Measurements from ENCODE around the gene ALPK3. TPM values are rescaled to one million over a fixed set of nuclear protein-coding genes. Genes with fewer than 3 reads are reported as not detected.

ALPK3 gene
- total RNA-seq (2014; rRNA removed; shearing (Covaris generic)), result 0.11 and 0.24 TPM in 2 replicates

DNA sequence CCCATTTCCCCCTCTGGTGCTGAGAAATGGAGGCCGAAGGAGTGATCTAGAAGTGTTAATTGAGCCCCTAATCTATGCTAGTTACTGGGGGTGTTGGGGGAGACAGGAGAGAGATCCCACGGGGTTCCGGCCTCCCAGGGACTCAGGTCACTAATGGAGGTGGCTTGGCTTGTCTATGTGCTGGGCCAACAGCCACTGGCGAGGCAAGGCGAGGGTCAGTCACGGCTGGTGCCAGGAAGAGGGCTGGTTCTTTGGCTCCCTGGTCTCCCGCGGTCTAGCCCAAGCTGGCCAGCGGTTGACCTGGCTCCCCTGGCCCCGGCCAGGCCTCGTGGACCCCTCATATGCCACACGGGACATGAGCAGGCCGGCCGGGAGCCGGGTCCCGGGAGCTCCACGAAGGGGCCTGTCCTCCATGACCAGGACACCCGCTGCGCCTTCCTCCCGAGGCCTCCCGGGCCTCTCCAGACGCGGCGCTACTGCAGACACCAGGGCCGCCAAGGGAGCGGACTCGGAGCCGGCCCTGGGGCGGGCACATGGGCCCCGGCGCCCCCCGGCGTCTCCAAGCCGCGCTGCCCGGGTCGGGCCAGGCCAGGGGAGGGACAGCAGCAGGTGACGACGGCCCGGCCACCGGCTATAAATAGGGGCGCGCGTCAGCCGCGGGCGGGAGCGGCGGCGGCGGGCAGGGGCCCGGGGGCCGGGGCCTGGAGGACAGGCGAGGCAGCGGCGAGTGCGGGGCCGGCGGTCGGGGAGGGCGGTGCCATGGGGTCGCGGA is at the start of gene ALPK3:
Gene ALPK3 (plus strand): TSS at position 663 of the 772 bp plus-strand sequence. CDS start 97 bp downstream, at position 760.
- DNase-seq (ENCODE audit: low read depth), result no peak

DNA sequence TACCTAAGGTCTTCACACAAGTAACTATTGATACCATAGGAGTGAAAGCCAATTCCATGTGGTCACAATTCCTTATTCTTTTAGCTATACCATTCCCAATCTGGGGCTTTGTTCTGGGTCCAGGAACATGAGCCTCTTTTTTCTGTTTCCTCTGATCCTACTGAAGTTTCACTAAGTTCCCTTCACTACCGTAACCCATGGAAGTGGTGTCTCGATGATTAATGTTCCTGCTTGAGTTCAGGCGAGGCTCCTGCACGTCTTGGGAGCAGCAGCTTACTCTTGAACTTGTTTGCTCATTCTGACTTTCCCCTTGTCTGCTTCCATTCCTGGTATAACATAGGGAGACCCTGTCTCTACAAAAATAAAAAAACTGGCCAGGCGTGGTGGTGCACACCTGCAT is 45.1 kb upstream of the ALPK3 start:
- DNase-seq (ENCODE audit: low read depth), result no peak

- no peak for DNase-seq (ENCODE audit: low read depth)
Measured at GRCh38 chr15:84772467-84772866, 44.7 kb upstream of the ALPK3 start.

DNA sequence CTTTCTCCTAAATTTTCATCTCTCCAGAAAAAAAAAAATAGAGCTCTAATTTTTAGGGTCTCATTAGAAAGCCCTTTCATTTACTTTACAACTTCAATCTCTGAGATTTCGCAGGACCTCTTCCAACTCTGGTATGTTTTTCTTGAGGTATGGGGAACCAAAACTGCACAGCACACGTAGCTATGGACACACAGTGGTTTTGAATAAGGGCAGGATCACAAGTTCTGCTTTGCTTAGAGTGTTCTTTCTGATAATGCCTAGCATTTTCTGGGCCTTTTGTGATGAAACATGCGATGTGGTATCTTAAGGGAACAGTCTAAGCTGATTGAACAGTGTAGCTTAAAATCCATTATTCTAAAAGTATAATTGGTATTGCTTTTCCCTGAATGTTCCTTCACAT is 43.4 kb upstream of the ALPK3 start:
- DNase-seq (ENCODE audit: low read depth), result no peak

DNA sequence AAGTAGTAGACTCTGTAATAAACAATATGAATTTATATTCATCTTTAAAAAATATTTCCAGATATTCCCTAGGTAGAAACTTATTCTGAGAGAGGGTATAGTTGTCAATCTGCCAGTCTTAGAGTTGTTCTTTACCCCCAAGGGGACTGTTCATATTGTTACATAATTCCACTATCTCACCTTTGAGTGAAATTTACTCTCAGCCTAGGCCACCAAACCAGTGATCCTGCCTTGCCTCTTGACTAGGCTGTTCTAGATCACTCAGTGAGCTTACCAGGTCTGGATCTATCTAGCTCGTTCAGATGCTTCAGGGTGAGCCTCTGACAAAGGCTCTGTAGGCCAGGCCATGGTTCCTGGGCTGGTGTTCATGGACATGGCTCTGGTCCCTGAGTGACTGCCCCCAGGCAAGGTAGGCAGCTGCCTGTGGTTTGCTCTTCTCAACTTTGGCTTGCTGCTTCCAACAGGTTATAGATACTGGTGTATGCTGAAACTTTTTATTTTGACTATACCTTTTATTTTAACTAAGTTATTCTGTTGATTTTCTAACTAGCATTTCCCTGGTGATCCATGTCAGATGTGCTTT is 41.2 kb upstream of the ALPK3 start:
- DNase-seq (ENCODE audit: low read depth), result no peak

GRCh38 chr15:84778194-84778593 is 39.0 kb upstream of the ALPK3 start:
- no peak for DNase-seq (ENCODE audit: low read depth)

DNA sequence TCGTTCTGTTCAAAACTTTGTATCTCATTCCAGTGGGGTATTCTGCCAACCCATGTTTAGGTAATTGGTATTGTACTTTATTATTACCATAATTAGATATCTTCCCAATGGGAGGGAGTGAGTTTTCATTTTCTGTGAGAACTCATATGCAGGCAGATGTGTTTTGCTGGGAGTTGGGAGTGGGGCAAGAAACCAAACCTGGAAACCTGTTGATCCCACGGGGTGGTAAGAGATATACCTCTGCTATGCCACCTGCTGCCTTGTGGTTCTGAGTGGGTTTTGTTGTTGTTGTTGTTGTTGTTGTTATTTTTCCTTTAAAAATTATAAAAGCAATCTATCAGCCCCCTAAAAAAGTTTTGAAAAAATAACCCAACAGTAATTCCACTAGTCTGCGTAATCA is 36.7 kb upstream of the ALPK3 start:
- DNase-seq (ENCODE audit: low read depth), result no peak

GRCh38 chr15:84781495-84781894 is 35.7 kb upstream of the ALPK3 start:
- no peak for DNase-seq (ENCODE audit: low read depth)

DNA sequence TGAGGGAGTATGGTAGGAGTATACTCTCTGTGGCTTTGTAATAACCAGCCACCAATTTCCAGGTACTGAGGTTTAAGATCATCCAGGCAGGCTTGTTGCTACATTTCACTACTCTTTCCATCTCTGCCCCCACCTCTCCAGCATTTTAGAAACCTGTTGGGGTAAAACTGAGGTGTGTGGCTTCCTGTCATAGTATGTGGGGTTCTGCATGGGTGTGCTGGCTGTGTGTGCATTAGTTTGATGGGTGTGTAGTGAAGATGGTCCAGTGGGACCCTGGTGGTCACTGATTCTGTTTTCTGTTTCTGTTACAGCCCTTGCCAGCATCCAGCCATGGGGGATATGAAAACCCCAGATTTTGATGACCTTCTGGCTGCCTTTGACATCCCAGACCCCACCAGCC is 34.8 kb upstream of the ALPK3 start:
- DNase-seq (ENCODE audit: low read depth), result no peak

DNA sequence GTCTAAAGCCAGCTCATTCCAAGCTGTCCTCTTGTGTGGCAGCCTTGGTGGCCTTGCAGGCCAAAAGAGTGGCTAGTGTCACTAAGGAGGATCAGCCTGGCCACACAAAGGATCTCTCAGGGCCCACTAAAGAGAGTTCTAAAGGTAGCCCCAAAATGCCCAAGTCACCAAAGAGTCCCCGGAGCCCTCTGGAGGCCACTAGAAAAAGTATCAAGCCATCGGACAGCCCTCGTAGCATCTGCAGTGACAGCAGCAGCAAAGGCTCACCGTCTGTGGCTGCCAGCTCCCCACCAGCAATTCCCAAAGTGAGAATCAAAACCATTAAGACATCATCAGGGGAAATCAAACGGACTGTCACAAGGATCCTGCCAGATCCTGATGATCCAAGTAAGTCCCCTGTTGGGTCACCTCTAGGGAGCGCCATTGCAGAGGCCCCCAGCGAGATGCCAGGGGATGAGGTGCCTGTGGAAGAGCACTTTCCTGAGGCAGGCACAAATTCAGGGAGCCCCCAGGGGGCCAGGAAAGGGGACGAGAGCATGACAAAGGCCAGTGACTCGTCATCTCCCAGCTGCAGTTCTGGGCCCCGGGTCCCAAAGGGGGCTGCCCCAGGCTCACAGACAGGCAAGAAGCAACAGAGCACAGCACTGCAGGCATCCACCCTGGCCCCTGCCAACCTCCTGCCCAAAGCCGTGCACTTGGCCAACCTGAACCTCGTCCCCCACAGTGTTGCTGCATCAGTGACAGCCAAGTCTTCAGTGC is 33.5 kb upstream of the ALPK3 start:
- no peak for DNase-seq (ENCODE audit: low read depth)

DNA sequence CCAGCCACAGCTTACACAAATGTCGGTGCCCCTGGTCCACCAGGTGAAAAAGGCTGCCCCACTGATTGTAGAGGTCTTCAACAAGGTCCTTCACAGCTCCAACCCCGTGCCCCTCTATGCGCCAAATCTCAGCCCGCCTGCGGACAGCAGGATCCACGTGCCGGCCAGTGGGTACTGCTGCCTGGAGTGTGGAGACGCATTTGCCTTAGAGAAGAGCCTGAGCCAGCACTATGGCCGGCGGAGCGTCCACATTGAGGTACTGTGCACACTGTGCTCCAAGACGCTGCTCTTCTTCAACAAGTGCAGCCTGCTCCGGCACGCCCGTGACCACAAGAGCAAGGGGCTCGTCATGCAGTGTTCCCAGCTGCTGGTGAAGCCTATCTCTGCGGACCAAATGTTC is 32.9 kb upstream of the ALPK3 start:
- DNase-seq (ENCODE audit: low read depth), result no peak

DNA sequence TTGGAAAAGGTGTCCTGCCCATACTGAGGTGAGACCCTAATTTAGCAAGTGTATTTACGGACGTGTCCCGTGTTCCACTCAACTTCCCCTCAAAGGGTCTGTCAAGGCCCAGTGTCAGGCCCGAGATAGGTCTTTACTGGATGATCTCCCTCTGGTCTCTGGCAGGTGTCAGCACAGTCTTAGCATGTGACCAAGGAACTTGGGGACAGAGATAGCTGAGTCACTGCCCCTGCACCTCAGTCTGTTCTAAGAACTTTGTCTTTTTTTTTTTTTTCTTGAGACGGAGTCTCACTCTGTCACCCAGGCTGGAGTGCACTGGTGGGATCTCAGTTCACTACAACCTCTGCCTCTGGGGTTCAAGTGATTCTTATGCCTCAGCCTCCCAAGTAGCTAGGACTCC is 32.1 kb upstream of the ALPK3 start:
- no peak for DNase-seq (ENCODE audit: low read depth)

DNA sequence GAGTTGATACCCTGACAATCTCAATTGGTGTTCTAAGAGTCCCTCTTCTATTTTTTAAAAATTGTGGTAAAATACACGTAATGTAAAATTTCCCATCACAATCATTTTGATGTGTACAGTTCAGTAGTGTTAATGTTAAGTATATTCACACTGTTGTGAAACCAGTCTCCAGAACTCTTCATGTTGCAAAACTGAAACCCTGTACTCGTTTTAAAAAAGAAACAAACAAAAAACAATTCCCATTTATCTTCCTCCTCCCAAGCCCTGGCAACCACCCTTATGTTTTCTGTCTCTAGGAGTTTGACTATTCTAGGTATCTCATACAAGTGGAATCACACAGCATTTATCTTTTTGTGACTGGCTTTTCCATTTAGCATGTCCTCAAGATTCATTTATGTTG is 28.7 kb upstream of the ALPK3 start:
- no peak for DNase-seq (ENCODE audit: low read depth)

DNA sequence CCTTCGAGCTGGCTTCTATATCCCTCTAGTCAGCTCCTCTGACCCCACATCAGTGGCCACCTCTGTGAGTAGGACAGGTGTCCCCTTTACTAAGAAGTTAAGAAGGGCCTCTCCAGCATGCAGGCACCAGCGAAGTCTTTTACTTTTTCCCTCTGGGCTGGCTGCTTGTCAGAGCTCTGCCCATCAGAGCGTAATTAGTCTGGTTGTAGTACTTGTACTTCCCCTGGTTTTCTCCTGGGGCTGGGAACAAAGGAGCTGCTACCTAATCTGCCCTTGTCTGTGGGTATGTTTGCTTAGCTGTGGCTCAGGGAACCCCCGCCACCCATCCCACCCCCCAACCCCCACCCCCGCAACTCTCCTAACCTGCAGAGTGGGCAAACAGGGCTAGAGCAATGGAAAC is 27.4 kb upstream of the ALPK3 start:
- DNase-seq (ENCODE audit: low read depth), result no peak

DNA sequence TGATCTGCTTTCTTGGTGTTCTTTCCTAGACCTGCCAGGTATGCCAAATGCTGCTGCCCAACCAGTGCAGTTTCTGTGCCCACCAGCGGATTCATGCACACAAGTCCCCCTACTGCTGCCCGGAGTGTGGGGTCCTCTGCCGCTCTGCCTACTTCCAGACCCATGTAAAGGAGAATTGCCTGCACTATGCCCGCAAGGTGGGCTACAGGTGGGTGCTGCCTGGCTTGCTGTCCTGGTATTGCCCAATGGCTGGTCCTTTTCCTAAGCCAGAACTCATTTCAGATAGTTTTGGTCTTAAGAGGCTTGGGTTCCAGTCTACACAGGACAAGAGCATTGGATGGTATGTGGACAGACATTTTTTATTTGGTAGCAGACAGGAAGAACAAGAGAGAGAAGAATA is 26.5 kb upstream of the ALPK3 start:
- no peak for DNase-seq (ENCODE audit: low read depth)

GRCh38 chr15:84791763-84792162 is 25.4 kb upstream of the ALPK3 start:
- no peak for DNase-seq (ENCODE audit: low read depth)

DNA sequence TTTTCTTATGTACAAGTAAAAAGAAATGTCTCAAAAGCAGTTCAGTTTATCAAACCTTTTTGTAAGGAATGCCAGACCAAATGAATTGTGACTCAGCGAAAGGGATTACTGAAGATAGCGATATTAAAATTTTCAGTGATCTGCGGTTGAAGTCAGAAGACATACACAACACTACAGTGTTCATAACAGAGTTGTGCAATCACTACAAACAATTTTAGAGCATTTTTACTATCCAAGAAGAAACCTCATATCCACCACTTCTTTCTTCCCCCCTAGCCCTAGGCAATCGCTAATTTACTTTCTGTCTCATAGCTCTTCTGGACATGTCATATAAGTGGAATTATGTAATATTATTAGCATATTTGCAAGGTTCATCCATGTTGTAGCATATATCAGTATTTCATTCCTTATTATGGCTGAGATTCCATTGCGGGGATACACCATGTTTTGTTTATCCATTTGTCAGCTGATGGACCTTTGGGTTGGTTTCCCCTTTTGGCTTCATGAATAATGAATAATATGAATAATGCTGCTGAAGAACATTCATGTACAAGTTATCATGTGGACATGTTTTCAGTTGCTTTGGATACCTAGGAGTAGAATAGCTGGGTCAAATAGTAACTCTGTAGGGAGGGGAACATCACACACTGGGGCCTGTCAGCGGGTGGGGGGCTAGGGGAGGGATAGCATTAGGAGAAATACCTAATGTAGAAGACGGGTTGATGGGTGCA is 23.6 kb upstream of the ALPK3 start:
- no peak for DNase-seq (ENCODE audit: low read depth)

DNA sequence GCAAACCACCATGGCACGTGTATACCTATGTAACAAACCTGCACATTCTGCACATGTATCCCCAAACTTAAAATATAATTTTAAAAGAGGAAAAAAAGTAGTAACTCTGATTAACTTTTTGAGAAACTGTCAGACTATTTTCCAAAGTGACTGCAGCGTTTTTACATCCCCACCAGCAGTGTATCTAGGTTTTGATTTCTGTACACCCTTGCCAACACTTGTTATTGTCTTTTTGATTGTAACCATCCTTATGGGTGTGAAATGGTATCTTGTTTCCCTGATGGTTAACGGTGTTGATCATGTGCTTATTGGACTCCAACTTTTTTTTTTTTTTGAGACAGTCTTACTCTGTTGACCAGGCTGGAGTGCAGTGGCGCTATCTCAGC is 23.0 kb upstream of the ALPK3 start:
- no peak for DNase-seq (ENCODE audit: low read depth)

DNA sequence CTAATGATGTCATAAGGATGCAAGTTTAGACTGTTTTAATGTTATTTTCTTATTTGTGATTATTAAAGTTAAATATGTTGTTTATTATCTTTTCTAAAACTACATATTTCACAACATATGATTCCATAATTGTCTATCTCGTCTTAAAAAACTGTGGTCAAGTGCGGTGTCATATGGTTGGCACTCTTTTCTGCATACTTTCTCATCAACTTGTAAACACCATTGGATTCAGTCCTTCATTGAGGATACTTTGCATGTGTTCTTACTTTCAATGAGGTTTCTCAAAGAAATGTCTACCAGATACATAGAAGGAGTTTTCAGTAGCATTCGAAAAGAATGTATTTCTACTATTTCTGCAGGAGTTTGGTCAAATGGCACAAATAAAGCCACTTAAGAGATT is 22.0 kb upstream of the ALPK3 start:
- DNase-seq (ENCODE audit: low read depth), result no peak

DNA sequence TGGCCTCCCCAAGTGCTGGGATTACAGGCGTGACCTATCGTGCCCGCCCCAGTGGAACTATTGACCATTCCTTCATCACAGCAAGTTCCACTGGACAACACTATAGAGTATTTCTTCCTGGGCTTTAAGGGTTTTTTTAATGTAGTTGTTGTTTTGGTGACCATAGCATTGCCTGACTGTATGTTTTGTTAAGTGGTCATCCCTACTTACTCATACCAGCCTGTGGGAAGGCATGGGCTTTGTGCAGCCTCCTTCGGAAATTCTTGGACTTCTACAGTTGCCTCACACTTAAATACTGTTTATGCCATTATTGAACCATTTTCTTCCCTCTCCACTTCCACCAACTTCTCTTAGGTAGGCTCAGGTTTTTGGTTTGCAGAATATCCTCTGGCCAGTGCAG is 19.9 kb upstream of the ALPK3 start:
- peak; percentile 10 for DNase-seq (ENCODE audit: low read depth)

GRCh38 chr15:84797801-84798200 is 19.4 kb upstream of the ALPK3 start:
- no peak for DNase-seq (ENCODE audit: low read depth)

GRCh38 chr15:84798436-84798946 is 18.7 kb upstream of the ALPK3 start:
- DNase-seq (ENCODE audit: low read depth), result no peak
